Measurements from ENCODE around the gene CDH23. TPM values are rescaled to one million over a fixed set of nuclear protein-coding genes. Genes with fewer than 3 reads are reported as not detected.

The CDH23 gene
- total and polyA plus RNA-seq, 2 donors = 3.6 to 9.9 TPM

DNA sequence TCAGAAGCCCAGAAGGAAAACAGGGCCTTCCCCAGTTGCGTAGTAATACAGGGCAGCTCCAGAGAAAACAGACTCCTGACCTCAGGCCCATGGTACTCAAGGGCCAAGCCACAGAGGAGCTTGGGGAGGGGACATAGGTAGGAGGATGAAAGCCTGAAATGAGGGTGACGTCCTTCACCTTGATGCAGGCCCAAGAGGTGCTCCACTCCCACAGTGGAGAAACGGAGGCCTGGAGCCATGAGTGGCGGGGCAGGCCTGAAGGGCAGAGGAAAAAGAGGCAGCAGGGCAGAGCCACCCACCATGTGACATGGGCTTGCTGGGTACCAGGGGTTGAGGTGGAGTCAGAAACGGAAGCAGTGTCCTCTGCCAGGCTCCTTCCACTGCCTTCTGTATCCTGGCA, 239.9 kb downstream of the CDH23 start:
- no peak overlapping the region for H3K27ac ChIP-seq (ENCODE audit: low read depth)
- H3K4me3 ChIP-seq (ENCODE audit: low read depth, low read length) = no peak overlapping the region
- H3K4me1 ChIP-seq (ENCODE audit: insufficient read depth) = no peaks in the 10 kb centered on the region
- H3K36me3 ChIP-seq (ENCODE audit: insufficient read depth) = no peaks in the 10 kb centered on the region
- WGBS = 93% methylated on average over 5 of the region's 5 CpGs
- no peak for DNase-seq (ENCODE audit: extremely low spot score)

DNA sequence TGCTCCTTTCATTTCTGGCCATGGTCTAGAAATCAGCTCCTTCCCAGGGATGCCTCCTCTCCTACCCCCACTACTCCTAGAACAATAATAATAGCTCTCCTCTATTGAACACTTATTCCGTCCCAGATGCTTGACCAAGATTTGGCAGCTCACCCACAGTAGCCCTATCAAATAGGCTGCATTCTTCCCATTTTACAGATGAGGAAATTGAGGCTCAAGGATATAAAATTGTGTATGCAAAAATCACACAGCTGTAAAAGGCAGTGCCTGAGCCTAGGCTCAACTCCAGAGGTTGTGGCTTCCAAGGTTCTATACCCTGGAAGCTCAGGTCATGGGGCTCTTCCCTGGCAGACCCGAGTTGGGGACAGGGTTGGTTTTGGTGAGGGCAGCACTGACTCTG, 240.6 kb downstream of the CDH23 start:
- no peak for DNase-seq (ENCODE audit: extremely low spot score)
- Histone ChIP-seq H3K4me3 (ENCODE audit: low read depth, low read length) (no peak overlapping the region), H3K36me3 (ENCODE audit: insufficient read depth) (no peaks in the 10 kb centered on the region), H3K4me1 (ENCODE audit: insufficient read depth) (no peaks in the 10 kb centered on the region), H3K27ac (ENCODE audit: low read depth) (no peak overlapping the region)
- WGBS = 95% methylated on average over 2 of the region's 2 CpGs

GRCh38 chr10:71638064-71638821, 241.5 kb downstream of the CDH23 start:
- Histone ChIP-seq H3K4me3 (ENCODE audit: low read depth, low read length) (no peak overlapping the region), H3K4me1 (ENCODE audit: insufficient read depth) (no peaks in the 10 kb centered on the region), H3K27ac (ENCODE audit: low read depth) (no peak overlapping the region), H3K36me3 (ENCODE audit: insufficient read depth) (no peaks in the 10 kb centered on the region)
- no peak for DNase-seq (ENCODE audit: extremely low spot score)
- 66% methylated on average over 14 of the region's 14 CpGs for WGBS

GRCh38 chr10:71638822-71639719, 242.4 kb downstream of the CDH23 start:
- 47% methylated on average over 24 of the region's 24 CpGs for WGBS
- no peak for DNase-seq (ENCODE audit: extremely low spot score)
- H3K4me1 ChIP-seq (ENCODE audit: insufficient read depth) = no peaks in the 10 kb centered on the region
- H3K4me3 ChIP-seq (ENCODE audit: low read depth, low read length) = no peak overlapping the region
- H3K36me3 ChIP-seq (ENCODE audit: insufficient read depth) = no peaks in the 10 kb centered on the region
- H3K27ac ChIP-seq (ENCODE audit: low read depth) = no peak overlapping the region

DNA sequence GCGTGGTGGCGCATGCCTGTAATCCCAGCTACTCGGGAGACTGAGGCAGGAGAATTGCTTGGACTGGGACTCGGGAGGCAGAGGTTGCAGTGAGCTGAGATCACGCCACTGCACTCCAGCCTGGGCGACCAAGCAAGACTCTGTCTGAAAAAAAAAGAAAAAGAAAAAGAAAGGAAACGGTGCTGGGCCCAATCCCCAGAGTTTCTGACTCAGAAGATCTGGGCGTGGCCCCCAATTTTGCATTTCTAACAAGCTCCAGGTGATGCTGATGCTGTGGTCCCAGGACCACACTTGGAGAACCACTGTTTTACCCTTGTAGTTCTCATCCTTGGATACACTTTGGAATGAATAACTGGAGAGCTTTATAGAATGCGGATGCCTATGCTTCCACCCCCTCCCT, 243.9 kb downstream of the CDH23 start:
- no peak for DNase-seq (ENCODE audit: extremely low spot score)
- Histone ChIP-seq H3K4me1 (ENCODE audit: insufficient read depth) (no peaks in the 10 kb centered on the region), H3K27ac (ENCODE audit: low read depth) (no peak overlapping the region), H3K4me3 (ENCODE audit: low read depth, low read length) (no peak overlapping the region), H3K36me3 (ENCODE audit: insufficient read depth) (no peaks in the 10 kb centered on the region)
- WGBS = 87% methylated on average over 9 of the region's 9 CpGs

- H3K36me3 ChIP-seq (ENCODE audit: insufficient read depth) = no peaks in the 10 kb centered on the region
- WGBS = 91% methylated on average over 7 of the region's 7 CpGs
- no peak for DNase-seq (ENCODE audit: extremely low spot score)
Observed at GRCh38 chr10:71641449-71641848, 244.7 kb downstream of the CDH23 start.

DNA sequence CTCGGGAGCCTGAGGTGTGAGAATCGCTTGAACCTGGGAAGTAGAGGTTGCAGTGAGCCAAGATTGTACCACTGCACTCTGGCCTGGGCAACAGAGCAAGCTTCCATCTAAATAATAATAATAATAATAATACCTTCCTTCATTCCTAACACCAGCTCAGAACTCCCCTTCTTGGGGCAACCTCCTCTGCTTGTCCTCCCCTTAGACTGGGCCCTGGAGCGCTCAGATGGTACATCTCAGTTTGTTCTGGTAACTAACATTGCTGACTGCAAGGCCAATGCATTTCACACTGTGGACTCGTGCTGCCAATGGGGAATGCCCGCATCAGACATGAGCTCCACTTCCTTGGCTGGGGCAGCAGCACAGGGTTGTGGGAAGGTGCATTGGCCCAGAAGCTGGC, 245.3 kb downstream of the CDH23 start:
- DNase-seq (ENCODE audit: extremely low spot score) = no peak
- H3K27ac ChIP-seq (ENCODE audit: low read depth) = no peak overlapping the region
- no peaks in the 10 kb centered on the region for H3K4me1 ChIP-seq (ENCODE audit: insufficient read depth)
- H3K36me3 ChIP-seq (ENCODE audit: insufficient read depth) = no peaks in the 10 kb centered on the region
- WGBS = 86% methylated on average over 5 of the region's 5 CpGs
- H3K4me3 ChIP-seq (ENCODE audit: low read depth, low read length) = no peak overlapping the region

More at GRCh38 chr10:71641449-71641848, 244.7 kb downstream of the CDH23 start:
- Histone ChIP-seq H3K27ac (ENCODE audit: low read depth) (no peak overlapping the region), H3K4me3 (ENCODE audit: low read depth, low read length) (no peak overlapping the region), H3K4me1 (ENCODE audit: insufficient read depth) (no peaks in the 10 kb centered on the region)

- Histone ChIP-seq H3K27ac (ENCODE audit: low read depth) (no peak overlapping the region), H3K36me3 (ENCODE audit: insufficient read depth) (no peaks in the 10 kb centered on the region), H3K4me3 (ENCODE audit: low read depth, low read length) (no peak overlapping the region), H3K4me1 (ENCODE audit: insufficient read depth) (no peaks in the 10 kb centered on the region)
- no peak for DNase-seq (ENCODE audit: extremely low spot score)
- 88% methylated on average over 6 of the region's 6 CpGs for WGBS
Observed at GRCh38 chr10:71643904-71644303, 247.2 kb downstream of the CDH23 start.

- no peak for DNase-seq (ENCODE audit: extremely low spot score)
- 88% methylated on average over 6 of the region's 6 CpGs for WGBS
- H3K27ac ChIP-seq (ENCODE audit: low read depth) = no peak overlapping the region
Observed at GRCh38 chr10:71644307-71645180, 247.8 kb downstream of the CDH23 start.

GRCh38 chr10:71645185-71645584, 248.5 kb downstream of the CDH23 start:
- DNase-seq (ENCODE audit: extremely low spot score) = no peak
- Histone ChIP-seq H3K4me3 (ENCODE audit: low read depth, low read length) (no peak overlapping the region), H3K27ac (ENCODE audit: low read depth) (no peak overlapping the region), H3K36me3 (ENCODE audit: insufficient read depth) (no peaks in the 10 kb centered on the region), H3K4me1 (ENCODE audit: insufficient read depth) (no peaks in the 10 kb centered on the region)
- 80% methylated on average over 6 of the region's 6 CpGs for WGBS

More at GRCh38 chr10:71644307-71645180, 247.8 kb downstream of the CDH23 start:
- Histone ChIP-seq H3K4me3 (ENCODE audit: low read depth, low read length) (no peak overlapping the region), H3K4me1 (ENCODE audit: insufficient read depth) (no peaks in the 10 kb centered on the region), H3K36me3 (ENCODE audit: insufficient read depth) (no peaks in the 10 kb centered on the region)

- 79% methylated on average over 6 of the region's 6 CpGs for WGBS
- Histone ChIP-seq H3K36me3 (ENCODE audit: insufficient read depth) (no peaks in the 10 kb centered on the region), H3K4me1 (ENCODE audit: insufficient read depth) (no peaks in the 10 kb centered on the region), H3K27ac (ENCODE audit: low read depth) (no peak overlapping the region), H3K4me3 (ENCODE audit: low read depth, low read length) (no peak overlapping the region)
- DNase-seq (ENCODE audit: extremely low spot score) = no peak
Observed at GRCh38 chr10:71646037-71646436, 249.3 kb downstream of the CDH23 start.

DNA sequence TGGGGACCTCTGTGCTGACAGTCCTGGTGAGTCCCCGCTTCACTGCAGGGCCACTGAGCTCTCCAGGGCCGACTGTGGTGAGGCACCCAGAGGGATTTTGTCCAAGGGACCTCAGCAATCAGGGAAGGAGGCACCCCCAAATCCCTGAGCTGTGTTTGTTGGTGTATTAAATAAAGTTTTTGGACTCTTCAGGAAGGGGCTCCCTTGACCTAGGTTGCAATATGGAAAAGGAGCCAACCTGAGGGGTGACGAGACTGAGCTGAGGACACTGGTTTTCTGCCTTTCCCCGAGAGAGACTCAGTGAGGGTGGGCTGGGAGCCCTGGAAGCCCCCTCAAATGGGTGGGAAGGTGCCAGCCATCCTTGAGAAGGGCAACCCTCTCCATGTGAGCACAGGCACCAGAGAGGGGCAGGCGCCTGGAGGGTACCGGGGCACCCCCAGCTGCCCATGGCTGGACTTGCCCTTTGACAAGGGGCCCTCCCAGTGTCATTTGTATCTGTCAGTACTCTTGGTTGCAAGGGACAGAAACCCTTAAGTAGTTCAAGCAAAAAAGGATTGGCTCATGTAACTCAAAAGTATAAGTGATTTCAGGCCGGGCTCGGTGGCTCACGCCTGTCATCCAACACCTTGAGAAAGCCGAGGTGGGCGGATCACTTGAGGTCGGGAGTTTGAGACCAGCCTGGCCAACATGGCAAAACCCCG, 250.0 kb downstream of the CDH23 start:
- H3K4me1 ChIP-seq (ENCODE audit: insufficient read depth) = no peaks in the 10 kb centered on the region
- no peaks in the 10 kb centered on the region for H3K36me3 ChIP-seq (ENCODE audit: insufficient read depth)
- no peak overlapping the region for H3K27ac ChIP-seq (ENCODE audit: low read depth)
- no peak overlapping the region for H3K4me3 ChIP-seq (ENCODE audit: low read depth, low read length)
- WGBS = 84% methylated on average over 13 of the region's 13 CpGs
- no peak for DNase-seq (ENCODE audit: extremely low spot score)

All from urinary bladder (tissue), 4 donors.